ENCODE results near the gene LOXL1. TPM values are rescaled to one million over a fixed set of nuclear protein-coding genes. Genes with fewer than 3 reads are reported as not detected.

LOXL1 gene
- total and polyA plus RNA-seq, 9 donors, result 20.0 to 48.0 (median 34.2) TPM

DNA sequence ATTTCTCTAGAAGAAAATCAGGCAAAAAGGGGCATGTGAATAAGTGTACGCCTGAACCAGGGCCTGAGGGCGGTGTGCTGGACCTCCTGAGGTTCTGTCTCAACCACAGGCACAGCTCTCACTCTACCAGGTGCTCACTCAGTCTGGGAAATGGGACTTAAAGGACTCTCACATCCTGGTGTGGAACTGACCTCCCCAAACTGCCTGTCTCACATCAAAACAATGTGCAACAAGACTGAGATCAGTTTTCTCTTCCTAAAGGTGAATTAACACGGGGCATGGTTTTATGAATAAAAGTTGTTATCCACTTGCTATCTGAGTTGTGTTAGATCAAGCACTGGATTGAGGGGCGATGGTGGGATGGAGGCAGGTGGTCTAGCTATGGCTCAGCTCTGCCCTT, 61.0 kb downstream of the LOXL1 start:
- Histone ChIP-seq H3K4me3 (ENCODE audit: low read length) (no peak overlapping the region), H3K9me3 (replicated peaks; ENCODE audit: control insufficient read depth, low read depth, low read length) (no peaks in the 10 kb centered on the region), H3K27me3 (ENCODE audit: control insufficient read depth, insufficient read depth, low read length) (no peaks in the 10 kb centered on the region), H3K4me1 (ENCODE audit: control insufficient read depth, insufficient read depth, low read length) (peaks cover 76% of the 10 kb centered on the region), H3K27ac (ENCODE audit: low read length) (peak overlapping the region; percentile 55), H3K36me3 (ENCODE audit: control insufficient read depth, insufficient read depth, low read length) (peaks cover 48% of the 10 kb centered on the region)
- DNase-seq, result no peak
- no CpG with 5 or more reads among the region's 4 CpGs for WGBS (ENCODE audit: insufficient coverage)

DNA sequence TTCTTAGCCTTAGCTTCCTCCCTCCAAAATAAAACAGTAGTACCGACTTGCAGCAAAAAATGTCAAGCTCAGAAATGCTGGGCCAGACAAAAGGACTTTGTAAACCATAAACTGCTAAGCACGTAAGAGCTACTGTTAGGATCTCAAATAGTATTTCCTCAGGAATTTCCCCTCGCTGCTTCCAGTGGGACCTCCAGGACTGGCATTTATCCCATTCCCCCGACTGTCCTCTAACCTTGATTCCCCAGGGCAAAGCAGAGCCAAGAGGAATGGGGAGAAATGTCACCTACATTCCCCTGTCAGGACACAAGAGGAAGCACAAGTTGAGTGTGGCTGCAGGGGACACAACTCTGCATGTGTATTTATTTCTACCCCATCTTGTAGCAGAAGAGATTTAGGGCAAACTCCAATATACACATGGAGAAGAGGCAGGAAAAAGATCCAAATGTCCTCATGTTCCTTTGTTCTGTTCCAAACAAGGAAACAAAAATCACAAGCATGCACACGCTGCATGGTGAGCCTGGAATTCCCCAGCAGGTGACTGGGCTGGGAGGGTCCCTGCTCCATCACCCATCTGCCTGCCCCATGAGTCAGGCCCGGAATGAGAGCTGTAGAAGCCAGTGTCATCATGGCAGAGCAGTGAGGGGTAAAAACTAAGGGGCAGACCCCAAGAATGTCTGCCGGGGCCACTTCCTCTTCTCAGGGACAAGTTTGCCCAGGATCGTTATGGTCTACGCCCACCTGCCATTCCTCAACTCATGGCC, 61.6 kb downstream of the LOXL1 start:
- no peak overlapping the region for H3K4me3 ChIP-seq (ENCODE audit: low read length)
- peaks cover 76% of the 10 kb centered on the region for H3K4me1 ChIP-seq (ENCODE audit: control insufficient read depth, insufficient read depth, low read length)
- no peak for DNase-seq
- H3K9me3 ChIP-seq (replicated peaks; ENCODE audit: control insufficient read depth, low read depth, low read length), result no peaks in the 10 kb centered on the region
- 70% methylated on average over 4 of the region's 9 CpGs for WGBS (ENCODE audit: insufficient coverage)
- peaks cover 48% of the 10 kb centered on the region for H3K36me3 ChIP-seq (ENCODE audit: control insufficient read depth, insufficient read depth, low read length)
- H3K27me3 ChIP-seq (ENCODE audit: control insufficient read depth, insufficient read depth, low read length), result no peaks in the 10 kb centered on the region
- peak overlapping the region; percentile 55 for H3K27ac ChIP-seq (ENCODE audit: low read length)

DNA sequence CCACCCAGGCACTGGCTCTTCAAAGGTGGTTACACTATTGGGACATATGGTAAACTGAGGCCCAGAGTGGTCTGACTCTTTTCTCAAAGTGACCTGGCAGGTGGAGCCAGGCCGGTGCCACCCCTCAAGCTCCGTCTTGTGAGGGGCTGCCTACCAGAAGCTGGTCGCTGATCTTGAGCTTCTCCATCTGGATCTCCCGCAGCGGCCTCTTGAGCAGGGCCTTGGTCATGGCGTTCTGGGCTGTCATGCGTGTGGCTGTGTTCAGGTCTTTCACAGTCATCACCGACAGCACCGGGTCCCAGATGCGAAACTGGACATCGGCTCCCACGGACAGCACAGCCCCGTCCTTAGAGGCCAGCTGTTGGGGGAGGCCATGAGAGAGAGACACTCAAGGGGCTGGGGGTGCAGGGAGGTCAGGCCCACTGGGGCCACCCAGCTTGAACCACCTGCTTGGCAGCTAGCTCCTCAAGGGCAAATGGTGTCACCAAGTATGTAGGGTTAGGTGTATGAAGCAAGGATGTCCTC, 62.2 kb downstream of the LOXL1 start:
- Histone ChIP-seq H3K27me3 (ENCODE audit: control insufficient read depth, insufficient read depth, low read length) (no peaks in the 10 kb centered on the region), H3K9me3 (replicated peaks; ENCODE audit: control insufficient read depth, low read depth, low read length) (no peaks in the 10 kb centered on the region), H3K36me3 (ENCODE audit: control insufficient read depth, insufficient read depth, low read length) (peaks cover 48% of the 10 kb centered on the region), H3K27ac (ENCODE audit: low read length) (peak overlapping the region; percentile 29), H3K4me3 (ENCODE audit: low read length) (no peak overlapping the region), H3K4me1 (ENCODE audit: control insufficient read depth, insufficient read depth, low read length) (peaks cover 76% of the 10 kb centered on the region)
- no peak for DNase-seq
- 92% methylated on average over 13 of the region's 13 CpGs for WGBS (ENCODE audit: insufficient coverage)

DNA sequence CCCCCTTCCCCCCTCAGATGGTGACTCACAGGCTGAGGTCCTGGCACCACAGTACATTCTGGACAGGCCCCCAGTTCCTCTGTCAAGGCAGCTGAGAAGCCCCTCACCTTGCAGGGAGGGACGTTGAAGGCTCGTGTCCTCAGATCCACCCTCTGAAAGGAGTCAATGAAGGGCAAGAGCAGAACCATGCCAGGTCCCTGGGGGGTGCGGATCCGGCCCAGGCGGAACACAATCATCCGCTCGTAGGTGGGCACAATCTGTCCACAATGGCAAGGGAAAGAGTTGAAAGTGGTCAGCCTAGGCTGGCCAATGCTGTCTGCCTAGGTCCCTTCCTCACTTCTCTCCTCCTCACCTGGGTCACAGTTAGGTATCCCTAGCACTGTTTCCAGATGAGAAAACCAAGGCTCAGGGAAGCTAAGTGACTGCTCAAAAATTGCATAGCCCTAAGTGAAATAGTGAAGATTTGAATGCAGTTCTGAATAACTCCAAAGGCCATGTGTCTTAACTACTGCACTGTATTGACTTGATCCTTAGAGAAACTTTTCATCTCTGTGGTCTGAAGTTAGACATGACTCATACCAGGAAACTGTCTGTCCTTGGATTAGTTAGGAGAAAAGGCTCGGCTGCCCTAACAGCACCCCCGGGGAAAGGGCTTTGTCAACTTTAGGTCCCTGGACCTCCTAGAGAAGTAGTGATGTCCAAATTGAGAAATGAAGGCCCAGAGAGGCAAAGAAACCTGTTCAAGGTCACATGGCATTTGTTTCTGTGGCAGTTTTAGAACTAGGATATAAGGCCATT, 62.9 kb downstream of the LOXL1 start:
- WGBS (ENCODE audit: insufficient coverage), result 55% methylated on average over 4 of the region's 9 CpGs
- Histone ChIP-seq H3K27me3 (ENCODE audit: control insufficient read depth, insufficient read depth, low read length) (no peaks in the 10 kb centered on the region), H3K9me3 (replicated peaks; ENCODE audit: control insufficient read depth, low read depth, low read length) (no peaks in the 10 kb centered on the region), H3K36me3 (ENCODE audit: control insufficient read depth, insufficient read depth, low read length) (peaks cover 47% of the 10 kb centered on the region), H3K27ac (ENCODE audit: low read length) (no peak overlapping the region), H3K4me3 (ENCODE audit: low read length) (no peak overlapping the region), H3K4me1 (ENCODE audit: control insufficient read depth, insufficient read depth, low read length) (peaks cover 76% of the 10 kb centered on the region)
- no peak for DNase-seq

DNA sequence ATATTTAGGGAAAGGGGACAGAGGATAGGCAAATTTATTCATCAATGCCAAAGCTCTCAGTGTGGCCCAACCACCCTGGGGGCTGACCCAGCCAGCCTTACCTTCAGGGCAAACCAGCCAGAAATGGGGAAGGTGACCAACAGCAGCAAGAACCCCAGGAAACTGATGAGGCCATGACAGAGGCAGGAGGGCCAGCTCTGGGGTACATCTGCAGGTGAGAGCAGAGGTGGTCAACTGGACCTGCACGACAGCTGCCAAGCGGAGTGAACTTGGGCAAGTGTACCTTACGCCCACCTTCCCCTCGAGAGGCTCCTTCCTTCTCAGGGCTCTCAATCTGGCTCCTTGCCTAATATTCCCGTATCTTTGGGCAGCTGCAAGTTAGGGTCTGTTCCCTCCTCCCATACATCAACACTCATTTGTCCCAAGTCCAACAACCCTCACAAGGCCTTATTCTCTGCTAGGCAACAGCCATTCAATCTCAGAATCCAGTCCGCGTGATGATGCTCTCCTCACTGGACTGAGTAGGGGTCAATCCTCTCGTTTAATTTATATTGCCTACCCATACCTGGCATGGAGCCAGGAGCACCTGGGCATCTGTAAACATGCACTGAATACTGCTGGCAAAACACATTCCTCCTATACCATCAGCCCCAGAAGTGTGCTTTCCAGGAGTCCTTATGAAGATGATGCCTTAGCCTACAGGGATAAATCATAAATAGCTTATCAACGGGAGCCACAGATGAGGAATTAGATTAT, 64.2 kb downstream of the LOXL1 start:
- DNase-seq, result peak; percentile 22
- Histone ChIP-seq H3K27ac (ENCODE audit: low read length) (peak overlapping the region; percentile 79), H3K4me1 (ENCODE audit: control insufficient read depth, insufficient read depth, low read length) (peaks cover 64% of the 10 kb centered on the region), H3K9me3 (replicated peaks; ENCODE audit: control insufficient read depth, low read depth, low read length) (no peaks in the 10 kb centered on the region), H3K36me3 (ENCODE audit: control insufficient read depth, insufficient read depth, low read length) (peaks cover 41% of the 10 kb centered on the region), H3K4me3 (ENCODE audit: low read length) (no peak overlapping the region), H3K27me3 (ENCODE audit: control insufficient read depth, insufficient read depth, low read length) (no peaks in the 10 kb centered on the region)
- 84% methylated on average over 8 of the region's 9 CpGs for WGBS (ENCODE audit: insufficient coverage)

DNA sequence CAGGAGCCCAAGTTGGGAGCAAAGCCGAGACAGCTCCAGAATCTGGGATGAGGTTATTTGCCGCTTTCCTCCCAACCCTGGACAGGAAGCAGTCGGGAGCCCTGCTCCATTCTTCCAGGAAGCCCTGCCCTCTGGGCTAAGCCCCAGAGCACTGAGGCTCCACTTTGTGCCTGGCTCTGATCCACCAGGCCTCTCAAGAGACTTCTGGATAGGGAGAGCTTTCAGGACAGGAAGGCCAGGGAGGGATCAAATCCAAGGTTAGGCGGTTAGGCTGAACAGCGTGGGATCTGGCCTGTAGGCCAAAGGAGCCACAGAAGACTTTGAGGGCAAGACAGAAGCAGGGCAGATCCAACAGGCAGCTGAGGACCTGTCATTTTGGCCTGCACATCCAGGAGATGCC, 65.0 kb downstream of the LOXL1 start:
- H3K27me3 ChIP-seq (ENCODE audit: control insufficient read depth, insufficient read depth, low read length), result no peaks in the 10 kb centered on the region
- WGBS (ENCODE audit: insufficient coverage), result 16% methylated on average over 4 of the region's 5 CpGs
- peak overlapping the region; percentile 73 for H3K4me3 ChIP-seq (ENCODE audit: low read length)
- H3K27ac ChIP-seq (ENCODE audit: low read length), result peak overlapping the region; percentile 79
- peaks cover 58% of the 10 kb centered on the region for H3K4me1 ChIP-seq (ENCODE audit: control insufficient read depth, insufficient read depth, low read length)
- H3K36me3 ChIP-seq (ENCODE audit: control insufficient read depth, insufficient read depth, low read length), result peaks cover 34% of the 10 kb centered on the region
- H3K9me3 ChIP-seq (replicated peaks; ENCODE audit: control insufficient read depth, low read depth, low read length), result no peaks in the 10 kb centered on the region
- DNase-seq, result peak; percentile 81

DNA sequence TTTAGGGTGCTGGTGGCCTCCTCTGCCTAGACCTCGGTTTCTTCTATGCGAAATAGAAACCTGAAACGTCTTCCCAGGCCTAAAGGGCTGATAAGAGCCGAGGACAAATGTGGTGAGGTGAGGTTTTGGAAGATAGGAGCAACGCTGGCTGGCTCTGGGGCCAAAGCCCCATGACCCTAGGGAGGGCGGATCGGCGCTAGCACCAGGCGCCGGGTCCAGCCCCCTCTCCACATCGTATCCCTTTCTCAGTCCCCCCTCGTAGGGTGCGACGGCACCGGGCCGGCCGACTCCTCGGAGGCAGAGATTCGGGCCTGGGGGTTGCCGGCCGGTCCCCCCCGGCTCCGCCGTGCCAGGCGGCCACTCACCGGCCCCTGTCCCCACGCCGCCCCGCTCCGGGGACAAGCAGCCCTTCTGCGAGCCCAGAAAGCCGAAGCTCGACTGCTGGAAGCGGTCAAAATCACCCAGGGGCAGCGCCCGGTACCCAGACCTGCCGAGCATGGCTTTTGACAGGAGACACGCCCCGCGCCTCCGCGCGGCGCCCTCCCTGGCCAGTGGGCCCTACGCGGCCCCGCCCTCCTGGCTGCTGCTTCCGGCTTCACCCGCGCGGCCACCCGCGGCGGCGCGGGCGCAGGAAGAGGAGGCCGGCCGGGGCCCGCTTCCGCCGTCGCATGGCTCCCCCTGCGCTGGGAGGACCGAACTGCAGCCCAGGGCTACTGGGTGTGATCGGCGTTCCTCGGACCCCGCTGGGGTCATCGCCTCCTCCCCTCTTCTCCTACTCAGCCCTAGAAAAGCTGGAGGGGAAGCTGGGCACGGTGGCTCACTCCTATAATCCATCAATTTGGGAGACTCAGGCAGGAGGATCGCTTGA, 65.7 kb downstream of the LOXL1 start, which contains the start of gene STOML1:
Gene STOML1 (minus strand): TSS at position 570 of the 868 bp plus-strand sequence. CDS start 72 bp downstream, at position 498.
- Histone ChIP-seq H3K4me1 (ENCODE audit: control insufficient read depth, insufficient read depth, low read length) (peaks cover 54% of the 10 kb centered on the region), H3K27me3 (ENCODE audit: control insufficient read depth, insufficient read depth, low read length) (no peaks in the 10 kb centered on the region), H3K9me3 (replicated peaks; ENCODE audit: control insufficient read depth, low read depth, low read length) (no peaks in the 10 kb centered on the region), H3K27ac (ENCODE audit: low read length) (peak within 1 kb of the TSS; percentile 79), H3K36me3 (ENCODE audit: control insufficient read depth, insufficient read depth, low read length) (peaks cover 30% of the 10 kb centered on the region), H3K4me3 (ENCODE audit: low read length) (peak within 1 kb of the TSS; percentile 73)
- peak; percentile 97 for DNase-seq
- 0% methylated on average over 52 of the region's 72 CpGs for WGBS (ENCODE audit: insufficient coverage)

DNA sequence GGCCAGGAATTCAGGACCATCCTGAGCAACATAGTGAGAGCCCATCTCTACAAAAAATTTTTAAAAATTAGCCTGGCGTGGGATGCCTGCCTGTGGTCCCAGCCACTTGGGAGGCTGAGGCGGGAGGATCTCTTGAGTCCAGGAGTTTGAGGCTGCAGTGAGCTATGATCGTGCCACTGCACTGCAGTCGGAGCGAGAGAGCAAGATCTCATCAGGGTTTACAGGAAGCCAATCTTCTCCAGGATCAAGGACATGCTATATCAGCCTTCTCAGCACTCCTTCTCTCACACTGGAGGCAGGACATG, 66.3 kb downstream of the LOXL1 start:
- Histone ChIP-seq H3K4me3 (ENCODE audit: low read length) (peak overlapping the region; percentile 26), H3K9me3 (replicated peaks; ENCODE audit: control insufficient read depth, low read depth, low read length) (no peaks in the 10 kb centered on the region), H3K4me1 (ENCODE audit: control insufficient read depth, insufficient read depth, low read length) (peaks cover 48% of the 10 kb centered on the region), H3K27ac (ENCODE audit: low read length) (peak overlapping the region; percentile 65), H3K27me3 (ENCODE audit: control insufficient read depth, insufficient read depth, low read length) (no peaks in the 10 kb centered on the region), H3K36me3 (ENCODE audit: control insufficient read depth, insufficient read depth, low read length) (peaks cover 24% of the 10 kb centered on the region)
- 88% methylated on average over 5 of the region's 5 CpGs for WGBS (ENCODE audit: insufficient coverage)
- no peak for DNase-seq

DNA sequence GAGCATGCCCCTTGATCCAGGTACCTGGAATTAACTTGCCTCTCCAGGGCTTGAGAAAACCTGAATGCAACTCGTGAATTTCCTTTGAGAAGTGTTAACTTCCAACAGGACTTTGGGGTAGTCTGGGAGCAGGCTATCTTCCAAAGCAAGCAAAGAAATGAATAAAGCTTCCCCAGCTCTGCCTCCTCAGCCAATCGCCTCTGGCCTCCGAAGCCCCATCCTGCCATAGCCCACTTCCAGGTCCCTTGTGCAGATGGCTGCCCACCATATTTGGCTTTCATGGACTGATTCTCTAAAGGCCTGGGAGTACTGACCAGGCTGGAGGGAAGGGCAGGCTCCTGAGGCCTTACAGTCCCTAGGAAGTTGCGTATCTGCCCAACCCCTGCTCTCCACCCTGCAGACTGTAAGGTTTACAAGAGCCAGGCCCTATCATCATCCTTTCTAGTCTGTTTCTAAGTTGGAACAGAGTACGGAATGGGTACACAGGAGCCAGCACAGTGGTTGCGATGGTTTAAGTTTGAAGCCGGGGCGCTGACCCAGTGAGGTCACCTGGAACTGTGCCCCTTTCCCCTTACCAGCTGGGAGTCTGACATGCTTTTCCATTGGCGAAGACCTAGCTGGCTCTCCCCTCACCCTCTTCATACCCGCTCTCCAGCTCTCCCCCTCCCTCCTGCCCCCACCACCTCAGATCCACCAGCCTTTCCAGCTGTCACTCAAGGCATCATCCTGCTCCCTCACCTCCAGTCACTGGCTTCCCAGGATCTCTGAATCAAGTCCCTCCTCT, 67.1 kb downstream of the LOXL1 start:
- peak overlapping the region; percentile 93 for H3K4me3 ChIP-seq (ENCODE audit: low read length)
- peaks cover 55% of the 10 kb centered on the region for H3K4me1 ChIP-seq (ENCODE audit: control insufficient read depth, insufficient read depth, low read length)
- peaks cover 24% of the 10 kb centered on the region for H3K36me3 ChIP-seq (ENCODE audit: control insufficient read depth, insufficient read depth, low read length)
- H3K27ac ChIP-seq (ENCODE audit: low read length), result no peak overlapping the region
- no peaks in the 10 kb centered on the region for H3K9me3 ChIP-seq (replicated peaks; ENCODE audit: control insufficient read depth, low read depth, low read length)
- no peaks in the 10 kb centered on the region for H3K27me3 ChIP-seq (ENCODE audit: control insufficient read depth, insufficient read depth, low read length)
- DNase-seq, result peak; percentile 15
- WGBS (ENCODE audit: insufficient coverage), result 92% methylated on average over 9 of the region's 10 CpGs

All from muscle of leg (tissue), 11 donors.